Inflammatory macrophage (primary cell): ENCODE results near the gene PCP4.

Experiments
- DNase-seq, 2 donors: peaks; one replicate each; pipeline ENCODE4 v3.0.0-alpha.2; 2020 to 2022
- total RNA-seq, 18 experiments: gene quantifications; one replicate each; lab custom pipeline; 2026; ENCODE audit warnings: mixed read lengths in 6 of 18, inconsistent platforms in 2 of 18; lab: John Stamatoyannopoulos, UW

Gene PCP4
- total RNA-seq, result 0 to 0.06 (median 0) reads per million in 18 experiments

DNA sequence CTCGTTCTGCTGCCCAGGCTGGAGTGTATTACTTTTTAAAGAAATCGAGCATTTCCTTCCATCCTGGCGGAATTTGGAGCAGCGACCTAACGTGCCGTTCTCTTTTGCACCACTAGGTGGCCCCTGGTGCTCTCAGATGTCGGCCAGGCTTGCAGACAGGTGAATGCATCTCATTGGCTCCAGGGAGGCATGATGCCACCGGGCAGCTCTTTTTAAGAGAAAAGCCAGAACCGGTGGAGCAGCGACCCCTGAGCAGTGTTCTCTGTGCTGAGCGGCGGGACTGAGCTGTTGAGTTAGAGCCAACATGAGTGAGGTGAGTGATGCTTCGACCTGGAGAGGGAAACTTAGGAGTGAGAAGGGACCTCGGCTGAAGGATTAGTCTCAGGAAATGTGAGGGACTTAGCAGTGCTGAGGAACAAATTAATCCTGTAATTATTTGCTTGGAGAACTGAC is at the start of gene PCP4:
Gene PCP4, plus strand, starts transcription at position 241 of the 453 bp plus-strand sequence. Its CDS starts 64 bp downstream, at position 305.
- peak; percentile 6 to 38 for DNase-seq

DNA sequence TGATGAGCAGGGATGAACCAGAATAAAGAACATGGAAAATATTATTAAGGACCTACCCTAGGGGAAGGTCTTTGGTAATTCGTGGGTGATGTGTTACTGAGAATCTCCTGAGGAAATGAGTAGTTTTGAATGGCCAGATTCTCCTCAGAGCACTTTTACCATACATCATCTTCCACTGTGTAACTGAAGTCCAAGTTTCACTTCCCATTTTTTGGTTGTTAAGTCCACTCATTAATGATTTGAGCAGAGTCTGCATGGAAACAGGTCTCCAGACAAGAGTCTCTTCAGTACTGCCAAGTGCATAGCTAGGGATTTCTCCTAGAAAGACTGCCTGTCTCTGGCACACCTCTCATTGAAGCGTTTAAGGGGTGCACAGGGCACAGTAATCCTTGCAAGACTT is 48.7 kb upstream of the PCP4 start:
- DNase-seq, result peak; percentile 1 to 9

DNA sequence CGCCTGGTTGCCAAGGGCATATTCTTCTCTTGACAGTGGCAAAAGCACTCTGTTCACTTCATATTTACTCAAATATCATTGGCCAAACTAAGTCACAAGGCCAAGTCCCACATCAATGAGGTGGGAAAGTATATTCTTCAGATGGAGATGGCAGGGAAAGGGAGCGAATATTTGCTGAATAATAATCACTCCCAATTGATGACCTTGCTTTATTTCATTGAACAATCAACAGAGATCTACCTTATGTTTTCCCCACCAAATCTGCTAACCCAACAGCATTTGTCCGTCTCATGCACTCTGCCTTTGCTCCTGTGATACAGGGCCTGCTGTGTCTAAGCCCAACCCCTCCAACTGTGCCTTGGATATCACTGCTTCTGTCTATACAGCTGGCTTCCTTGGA is 45.2 kb upstream of the PCP4 start:
- DNase-seq, result no peak

DNA sequence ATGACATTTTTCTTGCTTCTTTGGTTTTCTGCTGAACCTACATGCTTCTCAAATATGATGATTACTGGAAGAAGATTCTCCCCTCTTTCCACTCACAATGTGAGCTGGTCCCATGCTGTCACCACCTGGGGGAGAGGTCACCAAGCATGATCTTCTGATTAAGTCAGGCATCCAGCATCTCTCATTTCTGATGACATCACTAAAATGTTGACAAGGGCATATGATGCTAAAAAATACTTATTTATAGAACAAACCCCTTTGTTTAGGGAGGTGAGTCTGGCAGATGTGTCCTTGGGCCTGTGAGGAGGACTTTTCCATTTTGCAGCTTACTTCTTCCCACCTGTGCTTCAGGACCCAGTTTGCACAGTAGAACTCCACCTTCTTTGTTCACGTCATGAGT is 42.0 kb upstream of the PCP4 start:
- no peak for DNase-seq

DNA sequence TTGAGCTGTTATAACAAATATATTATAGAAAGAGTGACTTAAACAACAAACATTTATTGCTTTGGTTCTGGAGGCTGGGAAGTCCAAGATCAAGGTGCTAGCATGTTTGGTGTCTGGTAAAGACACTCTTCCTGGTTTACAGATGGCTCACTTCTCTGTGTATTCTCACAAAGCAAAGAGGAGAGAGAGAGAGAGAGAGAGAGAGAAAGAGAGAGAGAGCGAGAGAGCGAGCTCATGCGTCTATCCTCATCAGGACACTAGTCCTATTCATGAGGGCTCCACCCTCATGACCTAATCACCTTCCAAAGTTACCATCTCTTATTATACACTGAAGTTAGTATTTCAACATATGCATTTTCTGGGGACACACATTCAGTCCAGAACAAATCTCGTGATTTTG is 32.7 kb upstream of the PCP4 start:
- DNase-seq, result no peak

DNA sequence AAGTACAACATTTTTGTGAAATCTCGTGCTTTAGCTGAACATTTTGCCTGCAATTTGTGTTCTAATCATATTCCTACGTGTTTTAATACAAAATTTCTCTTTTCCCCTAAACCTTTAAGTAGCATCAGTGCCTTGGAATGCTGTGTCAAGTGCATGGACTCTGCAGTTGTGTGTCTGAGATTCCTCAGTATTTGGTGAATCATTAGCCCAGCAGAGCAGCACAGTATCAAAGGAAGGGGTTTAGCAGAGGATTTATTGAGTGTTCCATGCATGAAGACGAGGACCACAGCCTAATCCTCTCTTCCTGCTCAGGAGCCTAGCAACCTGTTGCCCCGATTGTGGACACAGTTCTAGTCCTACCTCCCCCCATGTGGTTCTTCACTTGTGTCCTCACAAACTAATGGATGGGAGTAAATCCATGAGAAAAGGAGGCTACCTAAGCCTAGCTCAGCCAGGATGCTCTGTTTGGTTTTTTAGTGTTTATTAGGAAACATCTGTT is 29.3 kb upstream of the PCP4 start:
- no peak for DNase-seq

DNA sequence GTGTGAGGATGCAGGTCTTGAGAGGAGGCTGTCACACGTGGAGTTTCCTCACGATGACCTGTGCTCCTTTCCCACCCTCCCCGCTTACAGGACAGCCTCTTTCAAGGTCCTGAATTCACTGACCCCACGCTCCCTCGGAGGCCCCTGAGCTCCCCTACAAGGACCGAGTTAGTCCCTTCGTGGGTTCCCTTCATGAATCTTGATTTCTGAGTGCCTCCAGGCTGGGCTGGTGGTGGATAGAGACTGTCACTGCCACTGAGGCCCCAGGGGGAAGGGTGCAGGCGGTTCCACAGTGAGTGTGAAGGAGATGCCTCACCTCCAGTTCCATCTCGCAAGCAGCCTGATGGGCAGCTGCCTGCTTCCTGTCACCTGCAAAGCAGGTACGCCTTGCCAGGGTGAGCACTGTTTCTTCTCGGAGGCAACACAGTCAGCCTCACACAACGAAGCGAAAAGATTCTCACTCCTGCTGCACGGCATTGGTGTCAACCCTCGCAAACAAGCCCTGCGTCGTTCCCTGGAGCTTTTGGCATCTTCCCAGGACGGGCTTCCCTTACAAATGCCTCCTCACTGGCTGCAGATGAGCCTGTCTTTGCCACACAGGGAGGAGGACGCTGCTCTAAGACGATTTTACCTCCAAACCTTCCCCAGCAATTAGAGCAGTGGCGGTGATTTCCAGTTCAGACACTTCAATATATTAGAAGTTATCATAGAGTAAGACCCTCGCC is 26.7 kb upstream of the PCP4 start:
- DNase-seq, result no peak

DNA sequence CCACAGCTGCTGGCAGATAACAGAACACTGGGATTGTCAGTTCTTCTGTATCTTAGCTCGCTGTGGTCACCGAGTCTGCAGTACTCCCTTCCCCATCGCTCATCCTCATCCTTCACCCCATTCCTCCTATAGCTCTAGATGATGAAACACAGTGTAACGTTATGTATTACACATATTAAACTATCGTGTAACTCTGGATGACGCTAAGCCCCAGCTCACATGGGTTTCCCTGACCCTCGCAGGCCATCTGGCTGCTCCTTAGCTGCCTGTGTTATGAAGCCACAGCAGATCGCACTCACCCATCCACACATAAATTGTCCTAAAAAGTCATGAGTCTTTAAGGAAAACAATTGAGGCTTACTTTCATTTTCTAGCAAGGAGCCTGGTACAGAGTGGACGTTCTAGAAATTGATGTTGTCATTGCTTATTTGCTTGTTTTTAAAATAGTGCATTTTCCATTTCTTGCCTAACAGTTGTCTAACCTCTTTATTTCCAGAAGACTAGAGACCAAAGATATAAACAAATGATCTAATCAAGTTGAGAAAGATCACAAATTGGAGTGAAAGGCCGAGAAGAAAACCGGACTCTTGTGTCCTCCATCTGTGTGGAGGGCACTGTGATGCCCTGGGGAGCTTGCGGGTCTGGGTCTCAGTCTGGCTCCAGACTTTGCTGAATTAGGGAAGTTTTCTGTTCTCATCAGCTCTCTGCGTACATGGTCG is 24.3 kb upstream of the PCP4 start:
- no peak for DNase-seq

DNA sequence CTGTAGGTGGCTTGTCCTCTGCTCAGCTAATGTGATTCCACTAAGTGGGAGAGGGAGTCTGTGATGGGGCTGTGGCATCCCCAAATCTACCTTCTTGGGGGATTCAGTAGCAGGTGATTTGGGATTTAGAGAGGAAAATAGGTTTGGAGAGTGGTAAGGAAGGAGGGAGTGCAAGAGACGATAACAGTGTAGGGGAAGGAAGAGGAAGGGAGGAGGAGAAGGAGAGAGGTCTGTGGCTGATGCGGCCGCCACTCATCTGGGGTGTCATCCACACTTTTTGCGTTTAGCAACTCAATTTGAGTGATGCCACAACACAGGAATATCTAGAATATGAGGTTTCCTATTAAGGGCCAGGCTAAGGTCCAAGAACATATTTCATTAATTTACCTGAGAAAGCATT is 23.8 kb upstream of the PCP4 start:
- DNase-seq, result no peak

DNA sequence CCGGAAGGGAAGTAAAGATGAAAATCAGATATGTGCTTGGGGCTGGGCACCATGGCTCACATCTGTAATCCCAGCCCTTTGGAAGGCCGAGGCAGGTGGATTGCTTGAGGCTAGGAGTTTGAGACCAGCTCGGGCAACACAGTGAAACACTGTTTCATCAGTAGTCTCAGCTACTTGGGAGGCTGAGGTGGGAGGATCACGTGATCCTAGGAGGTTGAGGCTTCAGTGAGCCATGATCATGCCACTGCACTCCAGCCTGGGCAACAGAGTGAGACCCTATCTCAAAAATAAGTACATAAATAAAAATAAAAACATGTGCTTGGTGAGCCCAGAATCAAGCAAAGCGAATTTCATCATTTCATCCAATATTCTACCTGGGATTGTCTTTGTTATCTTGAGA is 23.3 kb upstream of the PCP4 start:
- DNase-seq, result no peak

DNA sequence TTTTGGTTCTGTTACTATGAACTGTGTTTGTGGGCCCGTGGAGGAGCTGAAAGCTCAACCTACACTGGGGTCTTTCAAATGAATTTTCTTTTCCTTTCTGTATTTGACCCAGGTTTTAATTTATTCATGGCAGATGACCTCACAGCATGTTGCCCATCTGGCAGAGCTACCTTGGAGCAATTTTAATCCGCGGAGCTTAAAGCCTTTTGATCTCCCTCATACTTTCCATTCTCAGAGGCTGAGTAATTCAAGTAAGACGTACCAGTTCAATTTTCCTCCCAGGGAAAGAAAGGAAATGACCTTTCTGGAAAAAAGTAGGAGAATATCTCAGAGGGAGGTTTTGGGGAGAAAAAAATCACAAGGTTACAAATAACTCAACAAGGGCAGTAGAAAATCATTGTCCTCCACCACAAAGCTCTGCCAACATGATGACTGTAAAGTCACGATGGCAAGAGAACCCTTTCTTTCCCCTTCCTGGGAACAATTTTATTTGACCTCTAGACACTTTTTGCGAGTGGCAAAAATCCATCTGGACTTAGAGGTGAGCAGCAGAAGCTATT is 21.6 kb upstream of the PCP4 start:
- no peak for DNase-seq

DNA sequence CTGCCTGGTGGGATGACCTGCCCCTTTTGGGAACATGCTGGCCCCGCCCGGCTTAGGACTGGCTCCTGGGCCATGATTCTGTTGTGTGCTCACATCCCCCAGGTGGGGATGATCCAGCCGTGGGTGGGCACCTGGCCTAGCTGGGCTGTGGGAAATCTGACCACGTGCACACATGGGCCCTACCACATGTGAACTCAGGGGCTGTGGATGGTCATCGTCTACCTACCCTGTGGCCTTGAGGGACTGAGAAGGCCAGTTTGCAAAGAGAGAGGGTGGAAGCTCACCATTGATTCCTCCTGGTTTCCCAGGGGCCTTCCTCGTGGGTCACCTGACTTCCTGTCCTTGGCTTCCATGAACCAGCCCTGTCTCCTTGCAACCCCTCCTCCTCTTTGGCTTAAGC is 19.4 kb upstream of the PCP4 start:
- DNase-seq, result no peak

DNA sequence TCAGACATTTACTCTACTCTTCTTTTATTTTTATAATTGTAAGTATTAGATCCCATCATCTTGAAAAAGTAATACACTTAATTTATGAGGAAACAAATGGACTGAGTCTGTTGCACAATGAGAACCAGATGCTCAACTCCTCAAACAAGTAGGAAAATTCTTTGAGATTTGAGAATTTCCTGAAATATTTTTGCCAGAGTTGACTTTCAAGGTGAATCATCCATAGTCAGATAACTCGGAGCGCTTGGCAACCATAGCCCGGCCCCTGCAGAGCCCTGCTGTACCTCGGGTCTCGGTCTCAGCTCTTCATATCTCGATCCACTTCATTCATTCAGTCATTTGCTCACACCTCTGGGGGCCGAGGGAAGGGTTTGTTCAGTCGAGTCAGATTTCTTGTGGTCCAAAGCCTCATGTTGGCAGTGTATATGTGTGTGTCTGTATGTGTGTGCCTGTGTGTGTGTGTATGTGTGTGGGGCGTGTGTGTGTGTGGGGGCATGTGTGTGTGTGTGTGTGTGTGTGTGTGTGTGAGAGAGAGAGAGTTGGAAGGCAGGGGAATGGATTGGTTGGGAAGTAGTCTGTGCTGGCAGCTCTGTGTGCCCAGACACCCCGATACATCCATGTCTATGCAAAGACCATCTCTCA is 18.1 kb upstream of the PCP4 start:
- DNase-seq, result no peak

DNA sequence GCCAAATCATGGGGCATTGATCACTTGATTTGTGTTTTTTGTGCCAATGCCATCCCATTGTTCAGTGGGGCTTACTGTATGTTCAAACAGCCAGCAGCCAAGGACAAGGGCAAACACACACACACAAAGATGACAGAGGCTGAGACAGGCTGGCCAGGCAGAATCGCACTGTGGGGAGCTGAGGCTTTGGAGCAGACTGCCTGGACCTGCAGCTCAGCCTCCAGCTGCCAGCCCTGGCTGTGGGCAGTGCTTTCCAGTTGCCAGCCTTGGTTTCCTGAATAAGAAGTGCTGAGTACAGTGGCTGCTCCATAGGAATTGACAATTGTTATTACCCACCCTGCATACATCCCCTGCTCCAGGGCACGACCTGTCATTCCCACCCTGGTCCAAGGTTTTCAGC is 16.9 kb upstream of the PCP4 start:
- no peak for DNase-seq

DNA sequence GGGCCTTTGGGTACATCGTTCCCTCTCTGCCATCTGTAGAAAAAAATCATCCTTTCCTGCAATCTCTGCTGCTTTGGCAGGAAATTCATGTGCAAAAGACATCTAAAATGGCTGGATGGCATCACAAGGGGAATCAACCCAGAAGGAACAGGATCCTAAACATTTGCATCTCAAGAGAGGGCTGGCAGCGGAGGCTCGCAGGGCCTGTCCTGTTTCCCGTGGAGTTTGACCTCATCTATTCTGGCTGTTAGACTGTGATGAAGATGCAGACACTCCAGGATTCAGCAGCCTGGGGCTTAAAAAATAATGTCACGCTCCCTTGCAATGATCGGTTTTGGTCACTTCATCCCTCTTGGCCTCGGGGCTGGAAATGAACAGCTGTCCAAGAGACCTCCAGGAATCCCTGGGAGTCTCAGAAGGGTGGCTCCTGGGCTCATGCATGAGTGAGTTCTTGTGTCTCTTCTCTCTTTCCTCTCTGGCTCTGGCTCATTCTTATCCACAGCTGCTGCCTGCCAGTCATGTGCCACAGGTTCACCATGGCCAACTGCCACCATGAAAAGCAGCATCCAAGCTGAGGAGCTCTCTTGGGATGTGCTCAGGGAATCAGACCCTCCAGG is 16.1 kb upstream of the PCP4 start:
- DNase-seq, result no peak

DNA sequence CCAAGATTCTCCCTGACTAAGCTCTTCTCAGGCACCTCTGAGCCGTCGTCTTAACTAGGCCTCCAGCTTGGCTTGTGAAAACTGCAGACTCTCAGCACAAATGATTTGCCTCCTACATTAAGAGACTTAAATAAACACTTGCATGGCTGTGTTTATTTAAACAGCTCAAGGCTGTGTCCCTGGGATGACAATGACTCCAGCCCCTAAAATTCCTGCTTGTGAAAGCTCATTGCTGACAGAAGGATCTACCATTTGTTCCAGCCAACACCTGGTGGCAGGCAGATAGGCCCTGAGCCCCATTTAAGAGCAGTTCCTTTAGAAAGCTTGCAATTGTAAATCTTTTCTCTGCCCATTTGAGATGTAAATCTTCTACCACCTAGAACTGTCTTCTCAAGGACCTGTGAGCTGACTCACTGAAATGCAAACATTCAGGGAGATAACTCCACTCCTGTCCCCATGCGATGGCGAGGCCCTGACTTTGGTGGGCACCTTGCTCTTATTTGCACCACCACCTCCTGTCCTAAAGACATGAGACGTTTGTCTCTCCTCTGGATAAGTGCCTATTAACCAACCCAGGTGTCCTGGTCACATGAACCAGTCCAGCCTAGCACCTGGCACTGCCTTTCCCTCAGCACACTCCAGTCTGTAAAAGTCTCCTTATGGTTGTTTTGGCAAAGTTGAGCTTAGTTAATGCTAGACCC is 15.1 kb upstream of the PCP4 start:
- DNase-seq, result no peak

DNA sequence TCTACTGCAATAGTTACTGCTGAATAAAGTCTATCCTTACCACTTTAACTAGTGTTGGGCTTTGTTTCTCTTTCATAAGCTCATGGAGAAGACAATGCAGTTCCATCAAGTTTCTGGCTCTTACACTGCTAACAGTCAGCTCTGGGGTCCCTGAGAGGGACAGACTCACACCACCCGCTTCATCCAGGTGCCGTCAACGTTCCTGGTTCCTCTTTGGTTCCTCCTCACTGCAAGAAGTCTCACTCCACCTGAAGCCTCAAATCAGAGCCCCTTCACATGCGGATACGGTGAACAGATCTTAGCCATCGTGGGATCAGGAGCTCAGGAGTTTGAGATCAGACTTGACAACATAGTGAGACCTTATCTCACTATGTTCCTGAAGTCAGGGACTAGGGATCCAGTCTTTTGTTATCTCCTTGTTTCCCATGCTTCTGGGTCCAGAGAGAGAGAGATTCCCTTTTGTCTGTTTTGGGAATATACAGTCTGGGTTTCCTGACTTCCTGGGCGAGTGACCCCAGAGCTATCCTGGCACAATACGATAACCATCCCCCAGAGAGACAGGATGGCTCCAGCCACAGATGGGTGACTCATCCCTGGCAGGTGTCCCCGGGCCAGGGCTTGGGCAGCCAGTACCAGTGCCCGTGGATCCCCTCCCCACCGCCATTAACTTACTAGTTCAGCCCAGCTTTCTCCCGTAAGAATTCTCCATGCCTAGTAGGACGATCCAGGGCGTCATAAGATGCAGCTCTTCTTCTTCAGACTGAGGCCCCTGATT is 14.3 kb upstream of the PCP4 start:
- no peak for DNase-seq

DNA sequence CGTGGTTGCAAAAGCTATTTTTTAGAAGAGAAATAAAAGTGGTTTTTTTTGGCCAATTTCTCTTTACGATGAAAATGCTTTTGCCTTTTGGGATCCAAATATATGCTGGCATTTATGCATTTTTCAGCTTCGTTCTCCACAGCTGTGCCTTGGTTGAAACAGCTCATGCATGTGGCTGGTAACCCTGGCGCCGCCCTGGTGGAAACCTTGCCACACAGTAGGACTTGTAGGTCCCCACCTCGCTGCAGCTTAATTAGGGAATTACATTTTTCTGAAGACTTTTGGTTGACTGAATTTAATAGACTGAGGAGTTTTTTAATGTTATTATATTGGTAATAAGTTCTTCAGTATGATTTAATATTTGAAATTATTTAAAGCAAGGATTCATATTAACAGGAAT is 12.7 kb upstream of the PCP4 start:
- no peak for DNase-seq

DNA sequence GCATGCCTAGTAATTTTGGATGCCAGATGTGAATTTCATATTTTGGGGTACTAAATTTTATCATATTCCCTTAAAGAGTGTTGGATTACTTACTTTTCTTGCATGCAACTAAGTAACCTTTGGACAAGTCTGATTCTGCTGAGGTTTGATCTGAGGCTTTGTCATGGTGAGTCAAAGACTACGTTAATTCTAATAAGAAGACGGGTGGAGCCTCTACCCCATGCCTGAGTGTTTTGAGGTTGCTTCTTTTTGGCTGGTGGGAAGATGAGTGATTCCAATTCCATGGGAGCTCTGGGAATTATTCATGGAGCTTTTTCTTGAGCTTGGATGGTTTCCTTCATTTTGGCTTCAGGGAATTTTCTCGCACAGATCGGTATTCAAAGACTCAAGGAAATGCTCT is 11.6 kb upstream of the PCP4 start:
- no peak for DNase-seq

DNA sequence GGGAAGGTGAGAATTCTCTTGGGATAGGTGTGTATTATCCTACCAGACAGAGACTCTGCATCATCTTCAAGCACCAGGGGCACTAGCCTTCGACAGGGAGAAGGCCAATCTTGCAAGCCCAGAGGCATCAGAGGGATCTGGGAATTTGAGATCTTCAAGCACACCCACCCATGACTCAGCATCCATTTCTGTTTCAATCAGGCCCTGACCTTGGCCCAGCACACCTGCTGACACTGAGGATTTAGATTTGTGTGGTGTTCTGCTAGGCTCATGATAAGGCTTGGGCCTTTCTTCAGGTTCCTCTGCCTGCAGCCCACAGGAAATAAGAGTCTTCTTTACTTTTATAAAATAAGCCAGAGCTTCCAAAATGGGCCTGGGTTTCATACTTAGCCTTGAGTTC is 6.6 kb upstream of the PCP4 start:
- DNase-seq, result no peak

DNA sequence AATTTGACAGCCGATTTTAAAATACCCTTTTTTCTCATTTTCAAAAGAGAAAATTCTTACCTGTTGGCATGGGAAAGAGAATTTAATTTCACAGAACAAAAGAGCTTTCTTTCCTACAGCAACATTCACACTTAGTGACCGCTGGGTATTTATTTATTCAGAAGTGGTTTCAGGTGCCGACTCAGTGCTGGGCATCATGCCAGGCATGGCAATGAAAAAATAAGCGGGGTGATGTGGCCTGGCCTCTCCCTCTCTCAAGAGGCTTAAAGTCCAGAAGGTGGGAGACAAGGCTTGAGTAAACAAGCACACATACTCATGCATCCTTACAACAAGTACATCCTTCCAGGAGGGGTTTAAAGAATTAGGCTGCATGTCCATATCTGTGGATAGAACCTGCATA is 4.1 kb upstream of the PCP4 start:
- no peak for DNase-seq
